Upper lobe of left lung (tissue), 4 donors: Measurements from ENCODE around the gene TRIP13.
"Not testable (repeated sequence)": the region's sequence is repeated elsewhere in the genome, so short reads cannot be mapped to it uniquely, and the experiment has no call there.

Experiments
- CTCF ChIP-seq, 6 experiments: fragments of 450-650 bp in 4 of 6; fragments of 200-600 bp in 2 of 6; sonication (generic) in 2 of 6; IDR thresholded peaks; one replicate each; pipeline ENCODE4 v1.5.1; 2016 to 2019; ENCODE audit warnings: antibody characterized with exemption in 6 of 6
- EP300 ChIP-seq, 4 donors: sonication (generic); formaldehyde crosslinking; IDR thresholded peaks; one replicate each; pipeline ENCODE4 v1.5.1; 2017; ENCODE audit warnings: antibody characterized with exemption in 4 of 4, control low read depth in 2 of 4
- POLR2A ChIP-seq, 4 donors: fragments of 450-650 bp; IDR thresholded peaks; one replicate each; pipeline ENCODE4 v1.5.1; 2016 to 2017; ENCODE audit warnings: antibody characterized with exemption in 4 of 4, mild to moderate bottlenecking in 2 of 4
- POLR2AphosphoS5 ChIP-seq, 2 donors: sonication (generic); formaldehyde crosslinking; IDR thresholded peaks; one replicate each; pipeline ENCODE4 v1.5.1; 2017; ENCODE audit warnings: antibody characterized with exemption in 2 of 2

- TF ChIP-seq CTCF, POLR2A, POLR2AphosphoS5, EP300 (IDR thresholded peaks at IDR 0.05): not testable (repeated sequence)
Observed at GRCh38 chr5:843371-843770, 49.3 kb upstream of the TRIP13 start.
